ENCODE measurements around the gene TMEM35A.
A peak's percentile ranks its signal among the peaks of the same experiment; 100 is the strongest.

The TMEM35A gene

DNA sequence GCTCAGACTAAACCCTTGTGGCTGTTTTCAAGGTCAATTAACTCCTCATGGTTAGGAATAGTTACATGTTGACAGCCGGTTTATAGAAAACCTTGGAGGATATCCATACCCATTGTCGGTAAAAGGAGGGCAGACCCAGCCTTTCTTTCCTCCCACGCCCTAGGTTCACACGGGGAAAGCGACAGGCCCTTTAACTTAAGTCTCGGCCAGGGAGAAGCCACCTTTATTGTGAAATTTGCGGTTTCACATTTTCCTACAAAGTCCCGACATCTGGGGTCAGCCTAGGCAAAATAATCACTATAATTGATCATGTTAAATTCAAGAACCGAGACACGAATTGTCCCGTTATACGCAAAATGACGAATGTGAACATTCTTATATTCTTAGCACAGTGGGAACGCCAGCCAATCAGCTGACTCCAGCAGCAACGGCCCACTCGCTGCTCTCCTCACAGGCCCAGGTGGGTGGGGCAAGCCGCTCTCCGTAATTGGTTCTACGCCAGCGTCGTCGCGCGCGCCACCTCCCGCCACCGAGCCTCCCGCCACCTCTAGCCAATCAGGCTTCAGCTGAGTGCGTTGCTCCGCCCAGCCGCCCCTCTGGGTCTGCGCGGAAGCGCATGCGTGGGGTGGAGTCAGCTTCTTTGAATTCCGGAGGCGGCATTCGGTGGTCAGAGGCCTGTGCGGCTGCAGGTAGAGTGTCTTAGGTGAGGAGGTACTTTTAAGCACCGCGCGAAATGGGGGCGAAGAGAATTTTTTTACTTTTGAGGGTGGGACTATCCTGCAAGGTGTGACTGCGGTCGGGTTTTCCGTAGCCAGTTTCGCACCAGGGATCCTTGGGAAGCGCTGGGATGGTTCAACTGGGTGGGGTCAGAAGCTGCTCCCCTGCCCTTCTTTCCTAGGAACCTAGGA, 19.1 kb downstream of the TMEM35A start, which contains the start of gene CENPI:
CENPI (plus strand) TSS at position 659 of the 908 bp plus-strand sequence. CDS start 2,867 bp downstream, outside the sequence.
- Mint-ChIP-seq H3K27ac (peak within 1 kb of the TSS; percentile 26), H3K4me3 (peak within 1 kb of the TSS; percentile 65), H3K36me3 (peaks cover 20% of the 10 kb centered on the region), H3K9me3 (no peaks in the 10 kb centered on the region), H3K4me1 (peaks cover 19% of the 10 kb centered on the region)
- DNase-seq (ENCODE audit: low spot score in 2 of 2), result peak; percentile 68 to 91
- ATAC-seq, result peak; percentile 100

DNA sequence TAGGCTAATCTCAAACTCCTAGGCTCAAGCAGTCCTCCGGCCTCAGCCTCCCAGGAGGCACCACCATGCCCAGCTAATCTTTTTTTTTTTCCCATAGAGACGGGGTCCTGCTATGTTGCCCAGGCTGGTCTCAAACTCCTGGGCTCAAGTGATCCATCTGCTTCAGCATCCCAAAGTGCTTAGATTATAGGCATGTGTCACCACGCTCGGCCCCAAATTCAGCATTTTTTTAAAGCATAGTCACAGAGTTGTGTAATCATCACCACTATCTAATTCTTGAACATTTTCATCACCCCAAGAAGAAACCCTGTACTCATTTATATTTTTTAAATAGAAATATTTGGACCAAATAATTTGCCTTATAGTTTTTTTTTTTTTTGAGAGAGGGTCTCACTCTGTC, 29.6 kb downstream of the TMEM35A start:
- H3K9me3 Mint-ChIP-seq, result no peaks in the 10 kb centered on the region
- no peak for DNase-seq (ENCODE audit: low spot score in 2 of 2)
- peaks cover 29% of the 10 kb centered on the region for H3K36me3 Mint-ChIP-seq
- no peaks in the 10 kb centered on the region for H3K4me1 Mint-ChIP-seq
- no peak for ATAC-seq
- H3K4me3 Mint-ChIP-seq, result no peak overlapping the region
- no peak overlapping the region for H3K27ac Mint-ChIP-seq

- peaks cover 27% of the 10 kb centered on the region for H3K36me3 Mint-ChIP-seq
- no peak overlapping the region for H3K27ac Mint-ChIP-seq
- no peak overlapping the region for H3K4me3 Mint-ChIP-seq
- DNase-seq (ENCODE audit: low spot score in 2 of 2), result no peak
- H3K9me3 Mint-ChIP-seq, result no peaks in the 10 kb centered on the region
- ATAC-seq, result no peak
- no peaks in the 10 kb centered on the region for H3K4me1 Mint-ChIP-seq
Measured at GRCh38 chrX:101117701-101118100, 39.0 kb downstream of the TMEM35A start.

DNA sequence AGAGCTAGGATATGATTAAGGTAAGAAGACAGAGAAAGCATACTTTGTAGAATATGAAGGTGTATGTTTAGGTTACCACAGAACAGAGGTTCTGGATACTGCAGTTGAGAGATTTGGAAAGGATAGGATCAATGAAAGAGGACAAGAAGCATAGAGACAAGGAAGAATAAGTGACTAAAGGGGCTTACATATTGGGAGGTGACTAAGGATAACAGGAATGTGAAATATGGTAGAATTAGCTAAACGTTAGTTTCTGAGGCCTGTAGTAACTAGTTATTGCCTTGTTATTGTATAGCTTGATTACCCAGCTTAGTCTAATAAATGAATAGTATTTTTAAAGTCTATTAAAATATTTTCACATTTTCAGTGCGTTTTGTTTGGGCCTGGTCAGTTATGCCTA, 57.6 kb downstream of the TMEM35A start:
- no peaks in the 10 kb centered on the region for H3K4me1 Mint-ChIP-seq
- no peak for ATAC-seq
- no peaks in the 10 kb centered on the region for H3K9me3 Mint-ChIP-seq
- peaks cover 27% of the 10 kb centered on the region for H3K36me3 Mint-ChIP-seq
- no peak overlapping the region for H3K27ac Mint-ChIP-seq
- no peak overlapping the region for H3K4me3 Mint-ChIP-seq
- DNase-seq (ENCODE audit: low spot score in 2 of 2), result no peak
